Measurements from ENCODE around the gene SRPK2. TPM values are rescaled to one million over a fixed set of nuclear protein-coding genes. Genes with fewer than 3 reads are reported as not detected.

The SRPK2 gene
- total and polyA plus RNA-seq, 4 donors, result 7.8 to 19.7 (median 16.7) TPM

GRCh38 chr7:105396566-105396965 is 7.8 kb upstream of the SRPK2 start:
- Histone ChIP-seq H3K4me1 (ENCODE audit: control insufficient read depth in 4 of 4, insufficient read depth in 4 of 4, low read length in 3 of 4) (no peaks in the 10 kb centered on the region), H3K36me3 (ENCODE audit: control insufficient read depth in 4 of 4, insufficient read depth in 3 of 4, low read depth in 1 of 4, low read length in 3 of 4) (no peaks in the 10 kb centered on the region), H3K9me3 (ENCODE audit: control insufficient read depth in 4 of 4, low read length in 3 of 4) (no peaks in the 10 kb centered on the region), H3K9ac (ENCODE audit: low read depth in 1 of 2, low read length in 2 of 2) (no peak overlapping the region), H3K27me3 (ENCODE audit: control insufficient read depth in 4 of 4, insufficient read depth in 4 of 4, low read length in 3 of 4) (no peaks in the 10 kb centered on the region), H3K4me3 (ENCODE audit: low read depth in 1 of 3, low read length in 3 of 3) (no peak overlapping the region), H3K27ac (ENCODE audit: low read depth in 1 of 2, low read length in 2 of 2) (no peak overlapping the region)
- TF ChIP-seq TAF1 (conservative IDR thresholded peaks at IDR 0.05) (no peak), CTCF (IDR thresholded peaks at IDR 0.05; ENCODE audit: low read depth, low read length, missing input control) (no peak), HNF4G (IDR thresholded peaks at IDR 0.05) (no peak), FOXA2 (IDR thresholded peaks at IDR 0.05) (no peak), EGR1 (IDR thresholded peaks at IDR 0.05; ENCODE audit: low read depth in 2 of 2) (no peak), REST (IDR thresholded peaks at IDR 0.05) (no peak), HNF4A (conservative IDR thresholded peaks at IDR 0.05) (no peak), JUND (IDR thresholded peaks at IDR 0.05) (no peak), ATF3 (IDR thresholded peaks at IDR 0.05) (no peak), NR2F2 (IDR thresholded peaks at IDR 0.05) (no peak), GABPA (IDR thresholded peaks at IDR 0.05 in 1 of 2, conservative IDR thresholded peaks at IDR 0.05 in 1 of 2) (no peak), YY1 (IDR thresholded peaks at IDR 0.05) (no peak), RAD21 (IDR thresholded peaks at IDR 0.05) (no peak), FOXA1 (IDR thresholded peaks at IDR 0.05) (no peak)
- TF ChIP-seq, protein P1, sequence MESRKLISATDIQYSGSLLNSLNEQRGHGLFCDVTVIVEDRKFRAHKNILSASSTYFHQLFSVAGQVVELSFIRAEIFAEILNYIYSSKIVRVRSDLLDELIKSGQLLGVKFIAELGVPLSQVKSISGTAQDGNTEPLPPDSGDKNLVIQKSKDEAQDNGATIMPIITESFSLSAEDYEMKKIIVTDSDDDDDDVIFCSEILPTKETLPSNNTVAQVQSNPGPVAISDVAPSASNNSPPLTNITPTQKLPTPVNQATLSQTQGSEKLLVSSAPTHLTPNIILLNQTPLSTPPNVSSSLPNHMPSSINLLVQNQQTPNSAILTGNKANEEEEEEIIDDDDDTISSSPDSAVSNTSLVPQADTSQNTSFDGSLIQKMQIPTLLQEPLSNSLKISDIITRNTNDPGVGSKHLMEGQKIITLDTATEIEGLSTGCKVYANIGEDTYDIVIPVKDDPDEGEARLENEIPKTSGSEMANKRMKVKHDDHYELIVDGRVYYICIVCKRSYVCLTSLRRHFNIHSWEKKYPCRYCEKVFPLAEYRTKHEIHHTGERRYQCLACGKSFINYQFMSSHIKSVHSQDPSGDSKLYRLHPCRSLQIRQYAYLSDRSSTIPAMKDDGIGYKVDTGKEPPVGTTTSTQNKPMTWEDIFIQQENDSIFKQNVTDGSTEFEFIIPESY (IDR thresholded peaks at IDR 0.05), result no peak
- TF ChIP-seq, protein P2, sequence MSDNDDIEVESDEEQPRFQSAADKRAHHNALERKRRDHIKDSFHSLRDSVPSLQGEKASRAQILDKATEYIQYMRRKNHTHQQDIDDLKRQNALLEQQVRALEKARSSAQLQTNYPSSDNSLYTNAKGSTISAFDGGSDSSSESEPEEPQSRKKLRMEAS (IDR thresholded peaks at IDR 0.05), result no peak
- 87% methylated on average over 3 of the region's 3 CpGs for WGBS
- no peak for DNase-seq (ENCODE audit: low spot score)

GRCh38 chr7:105391429-105391828 is 2.7 kb upstream of the SRPK2 start:
- 97% methylated on average over 5 of the region's 5 CpGs for WGBS
- H3K9ac ChIP-seq (ENCODE audit: low read depth in 1 of 2, low read length in 2 of 2), result no peak overlapping the region
- H3K4me3 ChIP-seq (ENCODE audit: low read depth in 1 of 3, low read length in 3 of 3), result no peak overlapping the region
- no peak for DNase-seq (ENCODE audit: low spot score)
- H3K27ac ChIP-seq (ENCODE audit: low read depth in 1 of 2, low read length in 2 of 2), result no peak overlapping the region
- no peaks in the 10 kb centered on the region for H3K27me3 ChIP-seq (ENCODE audit: control insufficient read depth in 4 of 4, insufficient read depth in 4 of 4, low read length in 3 of 4)
- H3K9me3 ChIP-seq (ENCODE audit: control insufficient read depth in 4 of 4, low read length in 3 of 4), result no peaks in the 10 kb centered on the region
- no peaks in the 10 kb centered on the region for H3K36me3 ChIP-seq (ENCODE audit: control insufficient read depth in 4 of 4, insufficient read depth in 3 of 4, low read depth in 1 of 4, low read length in 3 of 4)
- H3K4me1 ChIP-seq (ENCODE audit: control insufficient read depth in 4 of 4, insufficient read depth in 4 of 4, low read length in 3 of 4), result peaks cover 0 to 13% (median 3%) of the 10 kb centered on the region in 4 donors
- TF ChIP-seq NR2F2 (IDR thresholded peaks at IDR 0.05) (no peak), FOXA2 (IDR thresholded peaks at IDR 0.05) (no peak), GABPA (IDR thresholded peaks at IDR 0.05 in 1 of 2, conservative IDR thresholded peaks at IDR 0.05 in 1 of 2) (no peak), SP1 (IDR thresholded peaks at IDR 0.05) (no peak), EGR1 (IDR thresholded peaks at IDR 0.05; ENCODE audit: low read depth in 2 of 2) (no peak), CTCF (IDR thresholded peaks at IDR 0.05; ENCODE audit: low read depth, low read length, missing input control) (no peak), HNF4G (IDR thresholded peaks at IDR 0.05) (no peak), ATF3 (IDR thresholded peaks at IDR 0.05) (no peak), JUND (IDR thresholded peaks at IDR 0.05) (no peak), HNF4A (conservative IDR thresholded peaks at IDR 0.05) (no peak), RAD21 (IDR thresholded peaks at IDR 0.05) (no peak), RXRA (IDR thresholded peaks at IDR 0.05) (no peak), YY1 (IDR thresholded peaks at IDR 0.05) (no peak), FOXA1 (IDR thresholded peaks at IDR 0.05) (no peak)
- TF ChIP-seq, protein P1 (IDR thresholded peaks at IDR 0.05), result no peak
- TF ChIP-seq, protein P2 (IDR thresholded peaks at IDR 0.05), result no peak
